Lower lobe of right lung (tissue), 2 donors: ENCODE measurements around the gene RPS6KA2. TPM values are rescaled to one million over a fixed set of nuclear protein-coding genes. Genes with fewer than 3 reads are reported as not detected.

Source experiments
- ATAC-seq, 2 donors: fragments of 200-7000 bp; cut with Tn5 transposase; one replicate each; pipeline ENCODE4 v1.9.1; 2020 to 2022; ENCODE audit warnings: mild to moderate bottlenecking in 2 of 2, moderate library complexity in 2 of 2
- DNase-seq: peaks from one replicate; pipeline ENCODE4 v3.0.0-alpha.2; 2020
- H3K27ac ChIP-seq: fragments of 200-600 bp; one replicate; pipeline ENCODE4 v1.8.0; 2022
- H3K27me3 ChIP-seq: fragments of 200-600 bp; one replicate; pipeline ENCODE4 v1.8.0; 2022; ENCODE audit warnings: low read depth
- H3K36me3 ChIP-seq: fragments of 200-600 bp; one replicate; pipeline ENCODE4 v1.8.0; 2022; ENCODE audit warnings: mild to moderate bottlenecking
- H3K4me1 ChIP-seq: fragments of 200-600 bp; one replicate; pipeline ENCODE4 v1.8.0; 2022
- H3K4me3 ChIP-seq: fragments of 200-600 bp; one replicate; pipeline ENCODE4 v1.8.0; 2022; ENCODE audit warnings: mild to moderate bottlenecking
- H3K9me3 ChIP-seq: fragments of 200-600 bp; one replicate; pipeline ENCODE4 v1.8.0; 2022
- intact Hi-C: fragments of 100-400 bp; cut with DNase I; formaldehyde crosslinking; loops from one replicate; pipeline ENCODE4 v1.11.0; 2022
- total RNA-seq: library from RNA; stranded (reverse); fragmentation: NEBNext Ultra II Directional; extraction: Animal tissue kit (Norgen Biotek cat#: 25700); gene quantifications from one replicate; pipeline ENCODE4 v1.2.1, GENCODE V29; 2021
- TF ChIP-seq, protein P1 (sequence below): fragments of 200-600 bp; IDR thresholded peaks from one replicate; pipeline ENCODE4 v1.8.0; 2022; ENCODE audit warnings: antibody characterized with exemption, mild to moderate bottlenecking
- donor health status: DM: no; HTN: yes; CAD: no; lungs with severe emphysema.

Gene RPS6KA2
- total RNA-seq, 1 donor from 2014 or later, result 102 TPM

- intact Hi-C loops, result no loop called here
- Histone ChIP-seq H3K9me3 (no peaks in the 10 kb centered on the region), H3K27me3 (no peaks in the 10 kb centered on the region), H3K36me3 (no peaks in the 10 kb centered on the region), H3K4me3 (no peak overlapping the region), H3K4me1 (no peaks in the 10 kb centered on the region), H3K27ac (no peak overlapping the region)
- TF ChIP-seq, protein P1, sequence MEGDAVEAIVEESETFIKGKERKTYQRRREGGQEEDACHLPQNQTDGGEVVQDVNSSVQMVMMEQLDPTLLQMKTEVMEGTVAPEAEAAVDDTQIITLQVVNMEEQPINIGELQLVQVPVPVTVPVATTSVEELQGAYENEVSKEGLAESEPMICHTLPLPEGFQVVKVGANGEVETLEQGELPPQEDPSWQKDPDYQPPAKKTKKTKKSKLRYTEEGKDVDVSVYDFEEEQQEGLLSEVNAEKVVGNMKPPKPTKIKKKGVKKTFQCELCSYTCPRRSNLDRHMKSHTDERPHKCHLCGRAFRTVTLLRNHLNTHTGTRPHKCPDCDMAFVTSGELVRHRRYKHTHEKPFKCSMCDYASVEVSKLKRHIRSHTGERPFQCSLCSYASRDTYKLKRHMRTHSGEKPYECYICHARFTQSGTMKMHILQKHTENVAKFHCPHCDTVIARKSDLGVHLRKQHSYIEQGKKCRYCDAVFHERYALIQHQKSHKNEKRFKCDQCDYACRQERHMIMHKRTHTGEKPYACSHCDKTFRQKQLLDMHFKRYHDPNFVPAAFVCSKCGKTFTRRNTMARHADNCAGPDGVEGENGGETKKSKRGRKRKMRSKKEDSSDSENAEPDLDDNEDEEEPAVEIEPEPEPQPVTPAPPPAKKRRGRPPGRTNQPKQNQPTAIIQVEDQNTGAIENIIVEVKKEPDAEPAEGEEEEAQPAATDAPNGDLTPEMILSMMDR, result no peak
- DNase-seq (no peak), ATAC-seq (no peak)
These were observed 23.0 kb upstream of the RPS6KA2 start for GRCh38 chr6:166650047-166650446.

- Histone ChIP-seq H3K36me3 (no peaks in the 10 kb centered on the region), H3K27me3 (no peaks in the 10 kb centered on the region), H3K4me1 (no peaks in the 10 kb centered on the region), H3K9me3 (peaks cover under 1% of the 10 kb centered on the region), H3K27ac (no peak overlapping the region), H3K4me3 (no peak overlapping the region)
- TF ChIP-seq, protein P1, result no peak
- DNase-seq (no peak), ATAC-seq (no peak)
- intact Hi-C loops, result no loop called here
These were observed 21.8 kb upstream of the RPS6KA2 start for GRCh38 chr6:166648846-166649245.

DNA sequence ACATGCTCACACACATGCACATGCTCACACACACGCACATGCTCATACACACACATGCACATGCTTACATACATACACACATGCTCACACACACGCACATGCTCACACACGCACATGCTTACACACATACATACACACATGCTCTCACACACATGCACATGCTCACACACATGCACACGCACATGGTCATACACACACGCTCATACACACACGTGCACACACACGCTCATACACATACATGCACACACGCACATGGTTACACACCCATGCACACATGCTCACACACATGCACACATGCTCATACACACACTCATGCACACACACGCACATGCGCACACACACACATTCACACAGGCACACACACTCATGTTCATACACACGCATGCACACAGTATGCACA is 20.8 kb upstream of the RPS6KA2 start:
- TF ChIP-seq, protein P1, result no peak
- Histone ChIP-seq H3K9me3 (peaks cover 5% of the 10 kb centered on the region), H3K4me1 (no peaks in the 10 kb centered on the region), H3K27ac (no peak overlapping the region), H3K4me3 (no peak overlapping the region), H3K27me3 (no peaks in the 10 kb centered on the region), H3K36me3 (no peaks in the 10 kb centered on the region)
- intact Hi-C loops, result no loop called here
- ATAC-seq, result no peak
- DNase-seq, result no peak

DNA sequence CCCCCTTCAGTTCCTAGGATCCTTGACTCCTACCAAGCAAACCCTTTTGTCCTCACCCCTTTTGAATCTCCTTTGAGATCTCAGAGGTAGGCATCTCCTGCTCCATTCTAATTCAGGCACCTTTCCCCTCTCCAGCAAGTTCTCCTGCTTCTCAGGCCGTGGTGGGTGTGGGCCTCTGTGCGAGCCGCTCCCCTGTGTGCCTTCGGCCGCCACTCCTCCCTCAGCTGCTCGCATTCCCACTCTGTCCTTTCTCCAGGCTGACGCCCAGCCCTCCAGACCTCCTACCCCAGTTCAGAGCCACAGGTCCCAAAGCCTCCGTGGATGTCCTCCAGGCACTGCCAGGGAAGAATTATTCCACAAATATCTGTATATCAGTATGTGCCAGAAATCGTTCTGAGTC is 19.7 kb upstream of the RPS6KA2 start:
- H3K4me1 ChIP-seq, result no peaks in the 10 kb centered on the region
- H3K36me3 ChIP-seq, result no peaks in the 10 kb centered on the region
- no peak overlapping the region for H3K27ac ChIP-seq
- H3K4me3 ChIP-seq, result no peak overlapping the region
- DNase-seq, result no peak
- TF ChIP-seq, protein P1, result no peak
- H3K9me3 ChIP-seq, result peaks cover 5% of the 10 kb centered on the region
- no peak for ATAC-seq
- intact Hi-C loops, result no loop called here
- H3K27me3 ChIP-seq, result no peaks in the 10 kb centered on the region

DNA sequence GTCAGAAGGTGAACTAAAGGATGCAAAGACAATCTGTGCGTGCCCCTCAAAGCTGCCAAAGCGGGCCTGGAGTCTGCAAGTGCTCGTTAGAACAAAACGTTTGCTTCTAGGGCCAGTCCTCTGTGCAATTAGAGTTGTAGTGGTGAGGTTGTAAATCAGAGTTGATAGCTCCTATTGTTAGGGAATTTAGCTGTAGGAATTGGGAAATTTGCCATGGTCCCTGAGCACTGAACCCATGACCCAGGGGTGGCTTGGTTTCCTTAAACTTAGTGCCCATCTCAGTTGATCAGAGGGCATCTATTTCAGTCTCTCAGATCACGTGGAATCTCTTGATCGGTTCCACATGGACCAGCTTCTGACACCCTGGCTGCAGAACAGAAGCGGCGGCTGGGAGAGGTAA is 18.8 kb upstream of the RPS6KA2 start:
- TF ChIP-seq, protein P1, result no peak
- no peak overlapping the region for H3K4me3 ChIP-seq
- peaks cover 5% of the 10 kb centered on the region for H3K9me3 ChIP-seq
- no peak overlapping the region for H3K27ac ChIP-seq
- no peaks in the 10 kb centered on the region for H3K27me3 ChIP-seq
- DNase-seq (no peak), ATAC-seq (no peak)
- peaks cover under 1% of the 10 kb centered on the region for H3K4me1 ChIP-seq
- intact Hi-C loops, result no loop called here
- no peaks in the 10 kb centered on the region for H3K36me3 ChIP-seq

DNA sequence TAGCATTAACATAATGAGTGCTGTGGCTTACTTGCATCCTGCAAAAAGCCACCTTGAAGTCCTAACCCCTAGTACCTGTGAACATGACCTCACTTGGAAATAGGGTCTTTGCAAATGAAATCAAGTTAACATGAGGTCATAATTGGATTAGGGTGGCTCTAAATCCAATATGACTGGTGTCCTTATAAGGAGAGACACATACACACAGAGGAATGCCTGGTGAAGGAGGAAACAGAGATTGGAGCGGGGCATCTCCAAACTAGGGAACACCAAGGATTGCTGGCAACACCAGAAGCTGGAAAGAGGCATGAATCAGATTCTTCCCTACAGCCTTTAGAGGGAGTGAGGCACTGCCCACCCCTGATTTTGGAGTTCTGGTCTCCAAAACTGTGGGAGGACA is 17.6 kb upstream of the RPS6KA2 start:
- TF ChIP-seq, protein P1, result no peak
- ATAC-seq, result no peak
- Histone ChIP-seq H3K27ac (no peak overlapping the region), H3K36me3 (no peaks in the 10 kb centered on the region), H3K9me3 (peaks cover 5% of the 10 kb centered on the region), H3K4me1 (peaks cover 13% of the 10 kb centered on the region), H3K4me3 (no peak overlapping the region), H3K27me3 (no peaks in the 10 kb centered on the region)
- intact Hi-C loops, result no loop called here
- no peak for DNase-seq
